ENCODE measurements around the gene SLC29A1.

Gene SLC29A1

GRCh38 chr6:44272999-44273566 is 49.7 kb downstream of the SLC29A1 start:
- Histone ChIP-seq H3K4me1 (ENCODE audit: control insufficient read depth, insufficient read depth, low read length) (no peaks in the 10 kb centered on the region), H3K9me3 (ENCODE audit: control insufficient read depth, low read length) (no peaks in the 10 kb centered on the region), H3K27me3 (ENCODE audit: control insufficient read depth, insufficient read depth, low read length) (peaks cover 89% of the 10 kb centered on the region), H3K36me3 (ENCODE audit: control insufficient read depth, insufficient read depth, low read length) (no peaks in the 10 kb centered on the region), H3K9ac (ENCODE audit: low read length) (no peak overlapping the region), H3K4me3 (ENCODE audit: low read length) (no peak overlapping the region)

- H3K9ac ChIP-seq (ENCODE audit: low read length) = no peak overlapping the region
- H3K4me1 ChIP-seq (ENCODE audit: control insufficient read depth, insufficient read depth, low read length) = no peaks in the 10 kb centered on the region
- no peaks in the 10 kb centered on the region for H3K36me3 ChIP-seq (ENCODE audit: control insufficient read depth, insufficient read depth, low read length)
- H3K4me3 ChIP-seq (ENCODE audit: low read length) = no peak overlapping the region
- H3K27me3 ChIP-seq (ENCODE audit: control insufficient read depth, insufficient read depth, low read length) = peaks cover 89% of the 10 kb centered on the region
- no peaks in the 10 kb centered on the region for H3K9me3 ChIP-seq (ENCODE audit: control insufficient read depth, low read length)
These were observed 50.2 kb downstream of the SLC29A1 start for GRCh38 chr6:44273617-44274016.

GRCh38 chr6:44275271-44275748 is 51.9 kb downstream of the SLC29A1 start:
- no peaks in the 10 kb centered on the region for H3K36me3 ChIP-seq (ENCODE audit: control insufficient read depth, insufficient read depth, low read length)
- H3K9me3 ChIP-seq (ENCODE audit: control insufficient read depth, low read length) = no peaks in the 10 kb centered on the region
- H3K4me1 ChIP-seq (ENCODE audit: control insufficient read depth, insufficient read depth, low read length) = no peaks in the 10 kb centered on the region
- no peak overlapping the region for H3K4me3 ChIP-seq (ENCODE audit: low read length)
- H3K27me3 ChIP-seq (ENCODE audit: control insufficient read depth, insufficient read depth, low read length) = peaks cover 84% of the 10 kb centered on the region
- H3K9ac ChIP-seq (ENCODE audit: low read length) = no peak overlapping the region

- peaks cover 88% of the 10 kb centered on the region for H3K27me3 ChIP-seq (ENCODE audit: control insufficient read depth, insufficient read depth, low read length)
- H3K9me3 ChIP-seq (ENCODE audit: control insufficient read depth, low read length) = no peaks in the 10 kb centered on the region
- no peak overlapping the region for H3K9ac ChIP-seq (ENCODE audit: low read length)
- no peaks in the 10 kb centered on the region for H3K36me3 ChIP-seq (ENCODE audit: control insufficient read depth, insufficient read depth, low read length)
- no peaks in the 10 kb centered on the region for H3K4me1 ChIP-seq (ENCODE audit: control insufficient read depth, insufficient read depth, low read length)
- no peak overlapping the region for H3K4me3 ChIP-seq (ENCODE audit: low read length)
These were observed 52.6 kb downstream of the SLC29A1 start for GRCh38 chr6:44275749-44276648.

- Histone ChIP-seq H3K4me1 (ENCODE audit: control insufficient read depth, insufficient read depth, low read length) (no peaks in the 10 kb centered on the region), H3K9ac (ENCODE audit: low read length) (no peak overlapping the region), H3K4me3 (ENCODE audit: low read length) (no peak overlapping the region), H3K27me3 (ENCODE audit: control insufficient read depth, insufficient read depth, low read length) (peaks cover 78% of the 10 kb centered on the region), H3K9me3 (ENCODE audit: control insufficient read depth, low read length) (no peaks in the 10 kb centered on the region), H3K36me3 (ENCODE audit: control insufficient read depth, insufficient read depth, low read length) (no peaks in the 10 kb centered on the region)
These were observed 53.6 kb downstream of the SLC29A1 start for GRCh38 chr6:44276667-44277640.

- no peak overlapping the region for H3K9ac ChIP-seq (ENCODE audit: low read length)
- H3K27me3 ChIP-seq (ENCODE audit: control insufficient read depth, insufficient read depth, low read length) = peaks cover 70% of the 10 kb centered on the region
- H3K4me1 ChIP-seq (ENCODE audit: control insufficient read depth, insufficient read depth, low read length) = no peaks in the 10 kb centered on the region
These were observed 54.4 kb downstream of the SLC29A1 start for GRCh38 chr6:44277763-44278162.

GRCh38 chr6:44278315-44278714 is 54.9 kb downstream of the SLC29A1 start:
- Histone ChIP-seq H3K36me3 (ENCODE audit: control insufficient read depth, insufficient read depth, low read length) (no peaks in the 10 kb centered on the region), H3K9ac (ENCODE audit: low read length) (no peak overlapping the region)

More at GRCh38 chr6:44277763-44278162, 54.4 kb downstream of the SLC29A1 start:
- no peak overlapping the region for H3K4me3 ChIP-seq (ENCODE audit: low read length)
- H3K9me3 ChIP-seq (ENCODE audit: control insufficient read depth, low read length) = no peaks in the 10 kb centered on the region
- H3K36me3 ChIP-seq (ENCODE audit: control insufficient read depth, insufficient read depth, low read length) = no peaks in the 10 kb centered on the region

GRCh38 chr6:44278774-44279697 is 55.6 kb downstream of the SLC29A1 start:
- Histone ChIP-seq H3K9ac (ENCODE audit: low read length) (no peak overlapping the region), H3K4me3 (ENCODE audit: low read length) (no peak overlapping the region), H3K27me3 (ENCODE audit: control insufficient read depth, insufficient read depth, low read length) (peaks cover 67% of the 10 kb centered on the region), H3K4me1 (ENCODE audit: control insufficient read depth, insufficient read depth, low read length) (no peaks in the 10 kb centered on the region), H3K36me3 (ENCODE audit: control insufficient read depth, insufficient read depth, low read length) (no peaks in the 10 kb centered on the region), H3K9me3 (ENCODE audit: control insufficient read depth, low read length) (no peaks in the 10 kb centered on the region)

More at GRCh38 chr6:44278315-44278714, 54.9 kb downstream of the SLC29A1 start:
- Histone ChIP-seq H3K27me3 (ENCODE audit: control insufficient read depth, insufficient read depth, low read length) (peaks cover 67% of the 10 kb centered on the region), H3K9me3 (ENCODE audit: control insufficient read depth, low read length) (no peaks in the 10 kb centered on the region), H3K4me1 (ENCODE audit: control insufficient read depth, insufficient read depth, low read length) (no peaks in the 10 kb centered on the region), H3K4me3 (ENCODE audit: low read length) (no peak overlapping the region)

Data from mucosa of stomach (tissue), 1 donor.